Caco-2 (cell line): ENCODE measurements around the gene PPT1. TPM values are rescaled to one million over a fixed set of nuclear protein-coding genes. Genes with fewer than 3 reads are reported as not detected.

Experiments
- BruUV-seq: library from RNA; stranded (reverse); fragments of 400-500 nt; replicated peaks from 2 replicates; lab custom pipeline; 2021; lab: Mats Ljungman, UMichigan
- CTCF ChIA-PET: fragments of 300-600 bp; sonication (Branson Sonifier 250); formaldehyde crosslinking; loops from one replicate; lab custom pipeline; 2022; ENCODE audit warnings: antibody characterized with exemption; lab: Charles Lee
- POLR2A ChIA-PET: fragments of 300-600 bp; sonication (Branson Sonifier 250); formaldehyde crosslinking; loops from one replicate; lab custom pipeline; 2022; ENCODE audit warnings: antibody characterized with exemption; lab: Charles Lee
- DNase-seq, 2 experiments: peaks; one replicate each; pipeline versions ENCODE4 v3.0.0 to v3.0.0-alpha.2; 2020 to 2022
- H3K27me3 ChIP-seq: replicated peaks from 2 replicates; pipeline ENCODE4 v1.6.0; 2011; ENCODE audit warnings: low read length; ENCODE audit not compliant: control insufficient read depth, insufficient read depth
- H3K36me3 ChIP-seq: 2 replicates; pipeline ENCODE4 v1.5.1; 2011; ENCODE audit warnings: low read length; ENCODE audit not compliant: control insufficient read depth, insufficient read depth
- H3K4me1 ChIP-seq: fragments of 250-450 bp; sonication (Bioruptor Pico); 2 replicates; pipeline ENCODE4 v1.5.1; 2020; ENCODE audit warnings: mild to moderate bottlenecking
- H3K4me3 ChIP-seq: 2 replicates; pipeline ENCODE4 v1.5.1; 2011; ENCODE audit warnings: low read depth, mild to moderate bottlenecking, control low read depth, low read length
- H3K9me3 ChIP-seq: fragments of 250-450 bp; sonication (Bioruptor Pico); 2 replicates; pipeline ENCODE4 v1.5.1; 2020; ENCODE audit warnings: mild to moderate bottlenecking, moderate library complexity
- H3K27ac Mint-ChIP-seq: one replicate; pipeline ENCODE4 v1.8.0; 2022; ENCODE audit warnings: mixed read lengths; ENCODE audit not compliant: unreplicated experiment
- H3K27me3 Mint-ChIP-seq: one replicate; pipeline ENCODE4 v1.8.0; 2022; ENCODE audit warnings: mixed read lengths; ENCODE audit not compliant: insufficient read depth, unreplicated experiment
- H3K36me3 Mint-ChIP-seq: one replicate; pipeline ENCODE4 v1.8.0; 2022; ENCODE audit warnings: mild to moderate bottlenecking, mixed read lengths; ENCODE audit not compliant: insufficient read depth, unreplicated experiment
- H3K4me1 Mint-ChIP-seq: one replicate; pipeline ENCODE4 v1.8.0; 2022; ENCODE audit warnings: low read depth, mixed read lengths; ENCODE audit not compliant: unreplicated experiment
- H3K4me3 Mint-ChIP-seq: one replicate; pipeline ENCODE4 v1.8.0; 2022; ENCODE audit warnings: mild to moderate bottlenecking, moderate library complexity, mixed read lengths; ENCODE audit not compliant: unreplicated experiment
- H3K9me3 Mint-ChIP-seq: one replicate; pipeline ENCODE4 v1.8.0; 2022; ENCODE audit warnings: mixed read lengths; ENCODE audit not compliant: unreplicated experiment
- intact Hi-C: fragments of 100-400 bp; cut with micrococcal nuclease; formaldehyde crosslinking; loops from one replicate; pipeline ENCODE4 v1.10.0; 2022; ENCODE audit not compliant: unreplicated experiment
- total RNA-seq: library from RNA; stranded (reverse); gene quantifications from 2 replicates; pipeline ENCODE4 v1.2.3, GENCODE V29; 2022
- TF ChIP-seq, protein P1 (sequence below), 2 experiments: fragments of 200-600 bp in 1 of 2; IDR thresholded peaks; 1 replicate in 1 of 2; 2 replicates in 1 of 2; pipeline versions ENCODE4 v1.5.1 to v1.8.0; 2011 to 2022; ENCODE audit warnings: antibody characterized with exemption in 1 of 2, control low read depth in 1 of 2, inconsistent platforms in 1 of 2, low read depth in 1 of 2, low read length in 1 of 2, mild to moderate bottlenecking in 1 of 2, moderate library complexity in 1 of 2; ENCODE audit not compliant: insufficient read depth in 1 of 2, severe bottlenecking in 1 of 2, unreplicated experiment in 1 of 2

The PPT1 gene
- total RNA-seq, 1 experiment from 2014 or later, result 144 TPM

DNA sequence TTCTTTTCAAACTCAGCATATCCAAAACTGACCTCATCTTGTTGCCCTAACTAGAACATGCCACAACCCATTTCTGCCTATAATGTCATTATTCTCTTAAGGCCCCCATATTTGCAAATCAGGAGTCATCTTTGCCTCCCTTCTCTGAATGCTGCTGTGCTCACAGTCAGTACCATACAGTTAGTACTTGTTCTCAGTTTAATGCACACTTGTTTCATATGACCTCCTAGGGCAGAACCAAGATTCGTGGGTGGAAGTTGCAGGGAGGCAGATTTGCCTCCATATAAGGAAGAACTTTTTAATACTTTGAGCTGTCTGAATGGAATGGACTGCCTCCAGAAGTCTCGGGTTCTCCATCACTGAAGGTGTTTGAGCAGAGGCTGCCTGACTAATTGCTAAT lies 47.3 kb downstream of the PPT1 start:
- DNase-seq, result no peak
- Mint-ChIP-seq H3K4me1 (no peaks in the 10 kb centered on the region), H3K27me3 (no peaks in the 10 kb centered on the region), H3K4me3 (no peak overlapping the region), H3K27ac (no peak overlapping the region), H3K9me3 (no peaks in the 10 kb centered on the region), H3K36me3 (peaks cover 26% of the 10 kb centered on the region)
- Histone ChIP-seq H3K4me3 (no peak overlapping the region), H3K4me1 (no peaks in the 10 kb centered on the region), H3K36me3 (no peaks in the 10 kb centered on the region), H3K27me3 (no peaks in the 10 kb centered on the region), H3K9me3 (no peaks in the 10 kb centered on the region)
- ChIA-PET POLR2A (no interaction called here), CTCF (no interaction called here)
- intact Hi-C loops, result no loop called here
- TF ChIP-seq, protein P1, sequence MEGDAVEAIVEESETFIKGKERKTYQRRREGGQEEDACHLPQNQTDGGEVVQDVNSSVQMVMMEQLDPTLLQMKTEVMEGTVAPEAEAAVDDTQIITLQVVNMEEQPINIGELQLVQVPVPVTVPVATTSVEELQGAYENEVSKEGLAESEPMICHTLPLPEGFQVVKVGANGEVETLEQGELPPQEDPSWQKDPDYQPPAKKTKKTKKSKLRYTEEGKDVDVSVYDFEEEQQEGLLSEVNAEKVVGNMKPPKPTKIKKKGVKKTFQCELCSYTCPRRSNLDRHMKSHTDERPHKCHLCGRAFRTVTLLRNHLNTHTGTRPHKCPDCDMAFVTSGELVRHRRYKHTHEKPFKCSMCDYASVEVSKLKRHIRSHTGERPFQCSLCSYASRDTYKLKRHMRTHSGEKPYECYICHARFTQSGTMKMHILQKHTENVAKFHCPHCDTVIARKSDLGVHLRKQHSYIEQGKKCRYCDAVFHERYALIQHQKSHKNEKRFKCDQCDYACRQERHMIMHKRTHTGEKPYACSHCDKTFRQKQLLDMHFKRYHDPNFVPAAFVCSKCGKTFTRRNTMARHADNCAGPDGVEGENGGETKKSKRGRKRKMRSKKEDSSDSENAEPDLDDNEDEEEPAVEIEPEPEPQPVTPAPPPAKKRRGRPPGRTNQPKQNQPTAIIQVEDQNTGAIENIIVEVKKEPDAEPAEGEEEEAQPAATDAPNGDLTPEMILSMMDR (IDR thresholded peaks at IDR 0.05; ENCODE audit: insufficient read depth in 1 of 2, low read depth in 1 of 2, low read length in 1 of 2, severe bottlenecking in 1 of 2, unreplicated experiment in 1 of 2), result no peak
- BruUV-seq, result no TSS peak

DNA sequence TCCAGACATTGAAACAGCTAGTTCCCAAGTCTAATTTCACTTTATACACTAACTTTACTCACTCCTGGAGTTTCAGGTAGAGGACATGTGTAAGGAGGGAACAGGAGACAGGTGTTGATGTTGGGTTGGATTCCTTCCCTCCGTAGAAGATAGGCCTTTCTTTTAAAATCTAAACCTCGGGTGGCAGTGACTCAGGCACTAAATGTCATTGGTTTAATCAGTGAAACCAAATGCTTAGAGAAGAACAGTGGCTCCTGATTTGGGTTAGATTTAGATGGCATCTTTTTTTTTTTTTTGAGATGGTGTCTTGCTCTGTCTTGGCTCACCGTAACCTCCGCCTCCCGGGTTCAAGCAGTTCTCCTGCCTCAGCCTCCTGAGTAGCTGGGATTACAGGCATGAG lies 49.3 kb downstream of the PPT1 start:
- ChIA-PET CTCF (no interaction called here), POLR2A (no interaction called here)
- TF ChIP-seq, protein P1 (IDR thresholded peaks at IDR 0.05; ENCODE audit: insufficient read depth in 1 of 2, low read depth in 1 of 2, low read length in 1 of 2, severe bottlenecking in 1 of 2, unreplicated experiment in 1 of 2), result no peak
- no peaks in the 10 kb centered on the region for H3K9me3 Mint-ChIP-seq
- Histone ChIP-seq H3K27me3 (no peaks in the 10 kb centered on the region), H3K36me3 (no peaks in the 10 kb centered on the region), H3K4me3 (no peak overlapping the region), H3K4me1 (no peaks in the 10 kb centered on the region), H3K9me3 (no peaks in the 10 kb centered on the region)
- H3K27me3 Mint-ChIP-seq, result no peaks in the 10 kb centered on the region
- no peak overlapping the region for H3K27ac Mint-ChIP-seq
- DNase-seq, result no peak
- intact Hi-C loops, result no loop called here
- no TSS peak for BruUV-seq
- H3K4me3 Mint-ChIP-seq, result no peak overlapping the region
- peaks cover 4% of the 10 kb centered on the region for H3K4me1 Mint-ChIP-seq
- H3K36me3 Mint-ChIP-seq, result peaks cover 35% of the 10 kb centered on the region

DNA sequence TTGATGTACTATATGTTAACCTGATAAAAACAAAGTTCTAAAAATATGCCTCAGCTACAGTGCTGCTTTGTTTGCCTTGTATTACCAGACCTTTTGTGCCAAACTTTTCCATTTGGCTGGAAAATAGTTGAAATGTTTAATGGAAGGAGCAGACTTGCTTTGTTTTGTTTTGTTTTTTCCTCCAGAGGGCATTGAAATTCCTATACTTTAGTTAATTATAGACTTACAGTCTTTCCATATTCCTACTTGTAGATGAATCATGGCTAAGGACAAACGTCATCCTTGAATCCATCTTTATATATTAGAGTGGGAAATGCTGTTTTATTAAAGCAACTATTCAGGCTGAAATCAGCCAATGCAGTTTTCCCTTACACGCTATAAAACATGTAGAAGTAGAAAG lies 49.8 kb downstream of the PPT1 start:
- Histone ChIP-seq H3K36me3 (no peaks in the 10 kb centered on the region), H3K4me3 (no peak overlapping the region), H3K4me1 (no peaks in the 10 kb centered on the region), H3K27me3 (no peaks in the 10 kb centered on the region), H3K9me3 (no peaks in the 10 kb centered on the region)
- no peak for DNase-seq
- no TSS peak for BruUV-seq
- TF ChIP-seq, protein P1 (IDR thresholded peaks at IDR 0.05; ENCODE audit: insufficient read depth in 1 of 2, low read depth in 1 of 2, low read length in 1 of 2, severe bottlenecking in 1 of 2, unreplicated experiment in 1 of 2), result no peak
- POLR2A ChIA-PET, result no interaction called here
- intact Hi-C loops, result no loop called here
- Mint-ChIP-seq H3K4me3 (no peak overlapping the region), H3K27ac (no peak overlapping the region), H3K27me3 (no peaks in the 10 kb centered on the region), H3K4me1 (peaks cover 9% of the 10 kb centered on the region), H3K36me3 (peaks cover 40% of the 10 kb centered on the region), H3K9me3 (no peaks in the 10 kb centered on the region)
- CTCF ChIA-PET, result no interaction called here
